Tibial nerve (tissue), 4 donors: ENCODE results near the gene ANKHD1. TPM values are rescaled to one million over a fixed set of nuclear protein-coding genes. Genes with fewer than 3 reads are reported as not detected.

Experiments used
- DNase-seq, 2 donors: peaks; one replicate each; pipeline ENCODE4 v3.0.0-alpha.2; 2019; ENCODE audit warnings: low spot score in 2 of 2
- H3K27ac ChIP-seq, 4 donors: fragments of 200-600 bp; sonication (generic) in 3 of 4; one replicate each; pipeline ENCODE4 v1.5.1; 2017 to 2019; ENCODE audit warnings: mild to moderate bottlenecking in 1 of 4
- H3K27me3 ChIP-seq, 2 donors: fragments of 200-600 bp; sonication (generic) in 1 of 2; one replicate each; pipeline versions ENCODE4 v1.5.1 to v1.6.0; 2017 to 2019
- H3K36me3 ChIP-seq, 3 donors: fragments of 200-600 bp; sonication (generic); one replicate each; pipeline ENCODE4 v1.5.1; 2018 to 2019
- H3K4me1 ChIP-seq, 4 donors: fragments of 200-600 bp; sonication (generic) in 3 of 4; one replicate each; pipeline ENCODE4 v1.5.1; 2017 to 2019
- H3K4me3 ChIP-seq, 4 donors: fragments of 200-600 bp; sonication (generic) in 3 of 4; one replicate each; pipeline ENCODE4 v1.5.1; 2017 to 2019; ENCODE audit warnings: mild to moderate bottlenecking in 1 of 4, moderate library complexity in 1 of 4
- H3K9me3 ChIP-seq, 4 donors: fragments of 200-600 bp; sonication (generic) in 3 of 4; one replicate each; pipeline ENCODE4 v1.5.1; 2017 to 2019
- EP300 ChIP-seq, 2 donors: sonication (generic); formaldehyde crosslinking; IDR thresholded peaks; one replicate each; pipeline ENCODE4 v1.6.1; 2017; ENCODE audit warnings: antibody characterized with exemption in 2 of 2, mild to moderate bottlenecking in 1 of 2
- POLR2A ChIP-seq, 2 donors: fragments of 450-650 bp; IDR thresholded peaks; one replicate each; pipeline ENCODE4 v1.6.1; 2017; ENCODE audit warnings: antibody characterized with exemption in 2 of 2, mild to moderate bottlenecking in 2 of 2, moderate library complexity in 2 of 2
- WGBS, 2 donors: methylation state at CpG; one replicate each; pipeline ENCODE4 v1.1.5; 2018; 5-methylcytosine and 5-hydroxymethylcytosine counted together
- total RNA-seq, 4 donors: library from RNA; depleted of rRNA; stranded (reverse); fragments of >200 nt; gene quantifications; one replicate each; pipeline ENCODE4 v1.1.0, GENCODE V29; 2016
- TF ChIP-seq, protein P1 (sequence below), 5 experiments: fragments of 200-600 bp in 3 of 5; fragments of 450-650 bp in 2 of 5; sonication (generic) in 3 of 5; IDR thresholded peaks; one replicate each; pipeline ENCODE4 v1.5.1; 2016 to 2019; ENCODE audit warnings: antibody characterized with exemption in 5 of 5, mild to moderate bottlenecking in 3 of 5, moderate library complexity in 2 of 5

The ANKHD1 gene, protein sequence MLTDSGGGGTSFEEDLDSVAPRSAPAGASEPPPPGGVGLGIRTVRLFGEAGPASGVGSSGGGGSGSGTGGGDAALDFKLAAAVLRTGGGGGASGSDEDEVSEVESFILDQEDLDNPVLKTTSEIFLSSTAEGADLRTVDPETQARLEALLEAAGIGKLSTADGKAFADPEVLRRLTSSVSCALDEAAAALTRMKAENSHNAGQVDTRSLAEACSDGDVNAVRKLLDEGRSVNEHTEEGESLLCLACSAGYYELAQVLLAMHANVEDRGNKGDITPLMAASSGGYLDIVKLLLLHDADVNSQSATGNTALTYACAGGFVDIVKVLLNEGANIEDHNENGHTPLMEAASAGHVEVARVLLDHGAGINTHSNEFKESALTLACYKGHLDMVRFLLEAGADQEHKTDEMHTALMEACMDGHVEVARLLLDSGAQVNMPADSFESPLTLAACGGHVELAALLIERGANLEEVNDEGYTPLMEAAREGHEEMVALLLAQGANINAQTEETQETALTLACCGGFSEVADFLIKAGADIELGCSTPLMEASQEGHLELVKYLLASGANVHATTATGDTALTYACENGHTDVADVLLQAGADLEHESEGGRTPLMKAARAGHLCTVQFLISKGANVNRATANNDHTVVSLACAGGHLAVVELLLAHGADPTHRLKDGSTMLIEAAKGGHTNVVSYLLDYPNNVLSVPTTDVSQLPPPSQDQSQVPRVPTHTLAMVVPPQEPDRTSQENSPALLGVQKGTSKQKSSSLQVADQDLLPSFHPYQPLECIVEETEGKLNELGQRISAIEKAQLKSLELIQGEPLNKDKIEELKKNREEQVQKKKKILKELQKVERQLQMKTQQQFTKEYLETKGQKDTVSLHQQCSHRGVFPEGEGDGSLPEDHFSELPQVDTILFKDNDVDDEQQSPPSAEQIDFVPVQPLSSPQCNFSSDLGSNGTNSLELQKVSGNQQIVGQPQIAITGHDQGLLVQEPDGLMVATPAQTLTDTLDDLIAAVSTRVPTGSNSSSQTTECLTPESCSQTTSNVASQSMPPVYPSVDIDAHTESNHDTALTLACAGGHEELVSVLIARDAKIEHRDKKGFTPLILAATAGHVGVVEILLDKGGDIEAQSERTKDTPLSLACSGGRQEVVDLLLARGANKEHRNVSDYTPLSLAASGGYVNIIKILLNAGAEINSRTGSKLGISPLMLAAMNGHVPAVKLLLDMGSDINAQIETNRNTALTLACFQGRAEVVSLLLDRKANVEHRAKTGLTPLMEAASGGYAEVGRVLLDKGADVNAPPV (N-terminal part only)
- 100 to 1,000 TPM; 119 to 212 (median 162) TPM for total RNA-seq

DNA sequence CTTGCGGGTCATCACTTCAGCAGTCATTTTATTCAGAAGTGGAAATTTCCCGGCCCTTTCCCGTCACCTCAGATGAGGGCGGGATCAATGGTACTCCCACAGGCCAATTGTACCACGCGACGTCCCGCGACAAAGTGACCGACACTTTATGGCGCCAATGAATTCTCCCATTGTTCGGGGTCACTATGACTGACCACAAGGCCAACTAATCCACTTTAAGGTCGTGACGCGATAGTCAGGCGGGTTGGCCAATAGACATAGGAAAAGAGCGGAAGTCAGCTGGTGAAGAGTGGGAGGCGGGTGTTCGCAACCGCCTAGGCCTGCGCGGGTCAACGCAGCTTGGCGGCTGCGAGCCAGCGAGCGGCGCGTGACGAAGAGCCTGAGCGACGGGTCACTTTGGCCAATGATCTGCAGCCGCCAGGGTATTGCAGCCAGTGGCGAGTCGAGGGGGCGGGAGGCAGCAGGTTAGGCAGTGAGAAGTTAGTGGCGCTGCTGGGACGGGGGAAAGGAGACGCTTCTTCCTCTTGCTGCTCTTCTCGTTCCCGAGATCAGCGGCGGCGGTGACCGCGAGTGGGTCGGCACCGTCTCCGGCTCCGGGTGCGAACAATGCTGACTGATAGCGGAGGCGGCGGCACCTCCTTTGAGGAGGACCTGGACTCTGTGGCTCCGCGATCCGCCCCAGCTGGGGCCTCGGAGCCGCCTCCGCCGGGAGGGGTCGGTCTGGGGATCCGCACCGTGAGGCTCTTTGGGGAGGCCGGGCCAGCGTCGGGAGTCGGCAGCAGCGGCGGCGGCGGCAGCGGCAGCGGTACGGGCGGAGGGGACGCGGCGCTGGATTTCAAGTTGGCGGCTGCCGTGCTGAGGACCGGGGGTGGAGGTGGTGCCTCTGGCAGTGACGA, at the start of gene ANKHD1:
Gene ANKHD1, plus strand, starts transcription at position 472 of the 896 bp plus-strand sequence. Its CDS starts 135 bp downstream, at position 607.
- TF ChIP-seq POLR2A (IDR thresholded peaks at IDR 0.05) (peak; percentile 88 to 98), EP300 (IDR thresholded peaks at IDR 0.05) (peak; percentile 68 to 95)
- TF ChIP-seq, protein P1, sequence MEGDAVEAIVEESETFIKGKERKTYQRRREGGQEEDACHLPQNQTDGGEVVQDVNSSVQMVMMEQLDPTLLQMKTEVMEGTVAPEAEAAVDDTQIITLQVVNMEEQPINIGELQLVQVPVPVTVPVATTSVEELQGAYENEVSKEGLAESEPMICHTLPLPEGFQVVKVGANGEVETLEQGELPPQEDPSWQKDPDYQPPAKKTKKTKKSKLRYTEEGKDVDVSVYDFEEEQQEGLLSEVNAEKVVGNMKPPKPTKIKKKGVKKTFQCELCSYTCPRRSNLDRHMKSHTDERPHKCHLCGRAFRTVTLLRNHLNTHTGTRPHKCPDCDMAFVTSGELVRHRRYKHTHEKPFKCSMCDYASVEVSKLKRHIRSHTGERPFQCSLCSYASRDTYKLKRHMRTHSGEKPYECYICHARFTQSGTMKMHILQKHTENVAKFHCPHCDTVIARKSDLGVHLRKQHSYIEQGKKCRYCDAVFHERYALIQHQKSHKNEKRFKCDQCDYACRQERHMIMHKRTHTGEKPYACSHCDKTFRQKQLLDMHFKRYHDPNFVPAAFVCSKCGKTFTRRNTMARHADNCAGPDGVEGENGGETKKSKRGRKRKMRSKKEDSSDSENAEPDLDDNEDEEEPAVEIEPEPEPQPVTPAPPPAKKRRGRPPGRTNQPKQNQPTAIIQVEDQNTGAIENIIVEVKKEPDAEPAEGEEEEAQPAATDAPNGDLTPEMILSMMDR (IDR thresholded peaks at IDR 0.05): peak in 1 of 5 experiments; percentile 69
- 0 to 1% methylated on average over 46 to 54 of the region's 83 CpGs for WGBS, 2 donors
- Histone ChIP-seq H3K36me3 (peaks cover 0 to 3% (median 0%) of the 10 kb centered on the region in 3 donors), H3K27ac (peak within 1 kb of the TSS; percentile 87 to 98 (median 98)), H3K27me3 (no peaks in the 10 kb centered on the region), H3K4me3 (peak within 1 kb of the TSS; percentile 88 to 96 (median 92)), H3K9me3 (no peaks in the 10 kb centered on the region), H3K4me1 (peaks cover 4 to 47% (median 20%) of the 10 kb centered on the region in 4 donors)
- DNase-seq: peak; percentile 96 to 99

DNA sequence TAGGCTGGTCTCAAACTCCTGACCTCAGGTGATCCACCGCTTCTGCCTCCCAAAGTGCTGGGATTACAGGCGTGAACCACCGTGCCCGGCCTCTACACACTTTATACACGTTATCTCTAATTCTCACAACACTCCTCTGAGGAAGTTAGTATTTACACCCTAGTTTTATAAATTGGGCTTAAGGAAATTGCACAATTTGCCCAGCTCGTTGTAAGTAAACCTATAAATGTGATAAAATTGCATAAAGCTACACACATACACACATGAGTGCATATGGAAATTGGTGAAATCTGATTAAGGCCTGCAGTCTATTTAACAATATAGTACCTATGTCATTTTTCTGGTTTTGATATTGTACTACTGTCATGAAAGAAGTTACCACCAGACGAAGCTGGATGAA, 46.1 kb upstream of the ANKHD1 start:
- Histone ChIP-seq H3K27ac (no peak overlapping the region), H3K4me3 (no peak overlapping the region), H3K9me3 (no peaks in the 10 kb centered on the region), H3K27me3 (no peaks in the 10 kb centered on the region), H3K36me3 (no peaks in the 10 kb centered on the region), H3K4me1 (peaks cover 0 to 17% (median 2%) of the 10 kb centered on the region in 4 donors)
- 80 to 84% methylated on average over 7 of the region's 7 CpGs for WGBS, 2 donors
- DNase-seq: no peak
- TF ChIP-seq, protein P1 (IDR thresholded peaks at IDR 0.05): no peak
- TF ChIP-seq POLR2A (IDR thresholded peaks at IDR 0.05) (no peak), EP300 (IDR thresholded peaks at IDR 0.05) (no peak)

DNA sequence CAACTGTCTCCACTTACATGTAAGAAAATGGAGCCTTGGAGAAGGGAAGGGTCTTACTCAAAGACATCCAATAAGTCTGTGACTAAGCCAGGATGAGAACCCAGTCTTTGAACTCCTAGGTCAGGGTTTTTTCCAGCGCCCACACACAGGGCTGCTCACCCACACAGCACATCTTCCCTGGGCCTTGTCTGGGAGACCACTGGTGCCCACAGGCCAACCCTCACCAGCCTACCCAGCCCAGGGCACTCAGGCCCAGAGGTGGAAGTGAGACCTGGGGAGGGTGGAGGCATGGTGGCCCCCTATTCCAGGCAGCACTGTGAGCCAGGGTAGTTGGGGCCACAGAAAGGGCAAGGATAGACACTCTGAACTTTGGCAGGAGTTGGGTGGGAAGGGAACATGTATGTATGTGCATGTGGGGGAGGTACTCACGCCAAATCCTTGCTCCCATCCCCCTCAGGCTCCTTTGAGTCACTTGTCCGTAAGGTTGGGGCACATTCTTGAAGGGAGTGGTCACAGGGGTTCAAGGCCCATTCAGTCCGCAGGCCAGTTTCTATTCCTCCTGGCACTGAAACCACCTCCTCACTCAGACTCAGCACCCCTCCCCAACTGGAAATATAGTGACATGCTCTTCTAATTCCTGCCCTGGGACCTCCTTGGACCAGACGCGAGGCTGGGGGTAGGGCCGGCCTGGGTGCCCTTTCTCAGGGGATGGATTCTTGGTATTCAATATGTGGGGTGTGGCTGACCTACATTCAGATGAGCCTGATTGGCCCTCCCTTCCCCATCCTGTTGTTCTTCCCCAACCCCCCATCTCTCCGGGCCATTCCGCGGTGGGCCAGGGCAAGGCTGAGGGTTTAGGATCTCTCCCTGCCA, 44.5 kb upstream of the ANKHD1 start:
- Histone ChIP-seq H3K27me3 (no peaks in the 10 kb centered on the region), H3K36me3 (no peaks in the 10 kb centered on the region), H3K4me1 (peaks cover 0 to 13% (median 2%) of the 10 kb centered on the region in 4 donors), H3K4me3 (peak overlapping the region in 1 of 4 donors; percentile 20), H3K9me3 (no peaks in the 10 kb centered on the region), H3K27ac (no peak overlapping the region)
- 28 to 33% methylated on average over 10 of the region's 10 CpGs for WGBS, 2 donors
- no peak for DNase-seq
- TF ChIP-seq EP300 (IDR thresholded peaks at IDR 0.05) (no peak), POLR2A (IDR thresholded peaks at IDR 0.05) (no peak)
- TF ChIP-seq, protein P1 (IDR thresholded peaks at IDR 0.05): no peak

DNA sequence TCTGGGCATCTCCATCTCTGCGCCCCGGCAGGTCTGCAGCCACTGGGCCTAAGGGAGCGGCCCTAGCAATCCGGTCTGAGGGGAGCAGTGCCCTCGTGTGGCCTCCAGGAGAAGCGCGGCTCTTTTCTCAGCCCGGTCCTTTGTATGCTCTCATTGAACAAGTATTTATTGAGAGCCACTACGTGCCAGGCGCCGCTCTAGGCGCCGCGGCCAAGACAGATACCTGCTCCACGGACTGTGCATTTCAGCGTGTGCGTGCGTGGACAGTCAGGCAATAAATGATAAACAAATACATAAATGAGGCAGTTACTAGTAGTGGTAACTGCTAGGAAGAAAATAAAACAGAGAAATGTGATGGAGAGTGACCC, 43.9 kb upstream of the ANKHD1 start:
- no peaks in the 10 kb centered on the region for H3K27me3 ChIP-seq
- H3K9me3 ChIP-seq: no peaks in the 10 kb centered on the region
- peak; percentile 63 to 81 for DNase-seq
- no peak overlapping the region for H3K27ac ChIP-seq
- TF ChIP-seq, protein P1 (IDR thresholded peaks at IDR 0.05): peak; percentile 89 to 93 (median 91)
- no peak for TF ChIP-seq POLR2A (IDR thresholded peaks at IDR 0.05)
- TF ChIP-seq EP300 (IDR thresholded peaks at IDR 0.05): no peak
- no peaks in the 10 kb centered on the region for H3K36me3 ChIP-seq
- H3K4me1 ChIP-seq: peaks cover 0 to 13% (median 2%) of the 10 kb centered on the region in 4 donors
- peak overlapping the region in 1 of 4 donors; percentile 20 for H3K4me3 ChIP-seq
- 1 to 2% methylated on average over 18 of the region's 18 CpGs for WGBS, 2 donors
